Activated T-cell treated with anti-CD3 and anti-CD28 coated beads, Interleukin-2, amount 50 U/mL, for 24 hours (primary cell): Measurements from ENCODE around the gene NAA15.
"Not testable (repeated sequence)": the region's sequence is repeated elsewhere in the genome, so short reads cannot be mapped to it uniquely, and the experiment has no call there.

ENCODE experiments used
- DNase-seq: peaks from one replicate; pipeline ENCODE4 v3.0.0-alpha.2; 2020
- H3K27ac Mint-ChIP-seq: 2 replicates; pipeline ENCODE4 v1.8.0; 2020; ENCODE audit warnings: mild to moderate bottlenecking, mixed read lengths
- H3K27me3 Mint-ChIP-seq: 2 replicates; pipeline ENCODE4 v1.8.0; 2020; ENCODE audit warnings: mixed read lengths
- H3K36me3 Mint-ChIP-seq: 2 replicates; pipeline ENCODE4 v1.8.0; 2020; ENCODE audit warnings: low read depth, mixed read lengths
- H3K4me1 Mint-ChIP-seq: 2 replicates; pipeline ENCODE4 v1.8.0; 2020; ENCODE audit warnings: low read depth, mixed read lengths
- H3K4me3 Mint-ChIP-seq: 2 replicates; pipeline ENCODE4 v1.8.0; 2020; ENCODE audit warnings: mild to moderate bottlenecking, moderate library complexity, mixed read lengths
- H3K9me3 Mint-ChIP-seq: 2 replicates; pipeline ENCODE4 v1.8.0; 2020; ENCODE audit warnings: mixed read lengths

The NAA15 gene

DNA sequence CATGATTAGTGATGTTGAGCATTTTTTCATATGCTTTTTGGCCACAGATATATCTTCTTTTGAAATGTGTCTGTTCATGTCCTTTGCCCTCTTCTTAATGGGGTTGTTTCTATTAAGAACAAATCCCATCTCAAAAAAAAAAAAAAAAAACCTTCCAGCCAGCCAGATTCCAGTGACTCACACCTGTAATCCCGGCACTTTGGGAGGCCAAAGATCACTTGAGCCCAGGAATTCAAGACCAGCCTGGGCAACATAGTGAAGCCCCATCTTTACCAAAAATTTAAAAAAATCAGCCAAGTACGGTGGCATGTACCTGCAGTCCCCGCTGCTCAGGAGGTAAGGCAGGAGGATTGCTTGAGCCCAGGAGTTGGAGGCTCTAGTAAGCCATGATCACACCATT, 157.7 kb downstream of the NAA15 start:
- H3K4me3 Mint-ChIP-seq = no peak overlapping the region
- H3K27me3 Mint-ChIP-seq = no peaks in the 10 kb centered on the region
- H3K36me3 Mint-ChIP-seq = peaks cover 40% of the 10 kb centered on the region
- H3K4me1 Mint-ChIP-seq = peaks cover 64% of the 10 kb centered on the region
- no peak for DNase-seq
- no peak overlapping the region for H3K27ac Mint-ChIP-seq
- H3K9me3 Mint-ChIP-seq = no peaks in the 10 kb centered on the region

DNA sequence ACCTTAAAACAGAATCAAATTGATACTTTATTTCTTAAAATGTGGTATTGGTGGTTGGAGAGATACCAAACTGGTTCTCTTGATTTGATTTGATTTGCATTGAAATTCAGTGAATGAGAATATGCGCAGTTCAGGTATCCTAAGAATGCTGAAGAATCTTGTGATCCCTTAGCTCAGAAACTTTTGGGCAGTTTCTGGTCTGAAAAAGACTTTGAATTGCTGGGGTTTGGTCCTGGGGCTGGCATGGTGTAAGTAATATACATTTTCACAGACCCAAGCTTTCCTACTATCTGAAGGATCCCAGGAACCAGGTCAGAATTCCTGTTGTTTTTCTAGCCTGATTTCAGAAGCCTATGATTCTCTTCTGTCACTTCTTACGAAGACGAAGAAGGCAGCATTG, 159.3 kb downstream of the NAA15 start:
- Mint-ChIP-seq H3K9me3 (no peaks in the 10 kb centered on the region), H3K4me1 (peaks cover 50% of the 10 kb centered on the region), H3K27me3 (no peaks in the 10 kb centered on the region), H3K4me3 (no peak overlapping the region), H3K36me3 (peaks cover 38% of the 10 kb centered on the region), H3K27ac (no peak overlapping the region)
- DNase-seq = no peak

DNA sequence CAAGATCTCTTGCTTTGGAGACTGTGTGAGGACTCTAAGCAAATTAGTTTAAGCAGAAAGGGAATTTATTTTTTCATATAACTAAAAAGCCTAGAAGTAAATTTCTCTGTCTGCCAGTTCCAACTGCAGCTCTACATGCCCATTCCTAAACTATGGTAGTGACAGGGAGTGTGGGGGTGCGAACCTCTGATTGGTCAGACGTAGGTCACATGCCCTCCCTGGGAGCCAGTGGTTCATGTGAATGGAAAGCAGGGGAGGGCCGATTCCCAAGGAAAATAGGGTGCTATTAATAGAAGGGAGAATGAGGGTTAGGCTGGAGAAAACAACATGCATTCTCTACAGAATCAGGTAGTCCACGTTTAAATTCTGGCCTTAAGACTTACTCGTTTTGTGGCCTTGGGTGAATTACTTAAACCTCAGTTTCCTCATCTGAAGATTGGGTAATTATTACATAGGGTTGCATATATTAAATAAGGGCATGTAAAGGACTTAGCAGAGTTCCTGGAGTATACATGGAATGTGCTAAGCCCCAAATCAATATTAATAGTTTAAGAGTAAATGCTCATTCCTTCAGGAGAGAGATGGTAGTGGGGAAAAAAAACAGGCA, 159.8 kb downstream of the NAA15 start:
- H3K4me1 Mint-ChIP-seq = peaks cover 49% of the 10 kb centered on the region
- no peak for DNase-seq
- H3K4me3 Mint-ChIP-seq = no peak overlapping the region
- no peaks in the 10 kb centered on the region for H3K9me3 Mint-ChIP-seq
- no peak overlapping the region for H3K27ac Mint-ChIP-seq
- H3K36me3 Mint-ChIP-seq = peaks cover 38% of the 10 kb centered on the region
- no peaks in the 10 kb centered on the region for H3K27me3 Mint-ChIP-seq

DNA sequence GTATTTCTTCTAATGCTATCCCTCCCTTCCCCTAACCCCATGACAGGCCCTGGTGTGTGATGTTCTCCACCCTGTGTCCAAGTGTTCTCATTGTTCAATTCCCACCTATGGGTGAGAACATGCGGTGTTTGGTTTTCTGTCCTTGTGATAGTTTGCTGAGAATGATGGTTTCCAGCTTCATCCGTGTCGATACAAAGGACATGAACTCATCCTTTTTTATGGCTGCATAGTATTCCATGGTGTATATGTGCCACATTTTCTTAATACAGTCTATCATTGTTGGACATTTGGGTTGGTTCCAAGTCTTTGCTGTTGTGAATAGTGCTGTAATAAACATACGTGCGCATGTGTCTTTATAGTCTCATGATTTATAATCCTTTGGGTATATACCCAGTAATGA, 163.2 kb downstream of the NAA15 start:
- DNase-seq, H3K27ac Mint-ChIP-seq, H3K27me3 Mint-ChIP-seq, H3K9me3 Mint-ChIP-seq, H3K4me3 Mint-ChIP-seq: not testable (repeated sequence)
- Mint-ChIP-seq H3K4me1 (peaks cover 22% of the 10 kb centered on the region), H3K36me3 (peaks cover 42% of the 10 kb centered on the region)

DNA sequence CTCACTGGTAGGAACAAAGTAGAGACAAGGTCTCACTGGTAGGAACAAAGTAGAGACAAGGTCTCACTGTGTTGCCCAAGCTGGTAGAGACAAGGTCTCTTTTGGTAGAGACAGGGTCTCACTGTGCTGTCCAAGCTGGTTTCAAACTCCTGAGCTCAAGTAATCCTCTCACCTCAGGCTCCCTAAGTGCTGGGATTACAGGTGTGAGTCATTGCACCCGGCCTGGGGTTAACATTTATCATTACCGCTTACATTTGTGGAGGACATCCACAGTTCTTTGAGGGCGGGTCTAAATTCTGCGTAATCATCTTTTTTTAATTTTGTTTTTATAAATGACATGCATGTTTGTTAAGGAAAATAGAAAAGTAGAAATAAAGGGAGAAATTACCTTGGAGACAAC, 164.6 kb downstream of the NAA15 start:
- Mint-ChIP-seq H3K36me3 (peaks cover 39% of the 10 kb centered on the region), H3K27ac (no peak overlapping the region), H3K4me1 (peaks cover 17% of the 10 kb centered on the region), H3K9me3 (peaks cover 8% of the 10 kb centered on the region), H3K27me3 (no peaks in the 10 kb centered on the region), H3K4me3 (no peak overlapping the region)
- DNase-seq = no peak

DNA sequence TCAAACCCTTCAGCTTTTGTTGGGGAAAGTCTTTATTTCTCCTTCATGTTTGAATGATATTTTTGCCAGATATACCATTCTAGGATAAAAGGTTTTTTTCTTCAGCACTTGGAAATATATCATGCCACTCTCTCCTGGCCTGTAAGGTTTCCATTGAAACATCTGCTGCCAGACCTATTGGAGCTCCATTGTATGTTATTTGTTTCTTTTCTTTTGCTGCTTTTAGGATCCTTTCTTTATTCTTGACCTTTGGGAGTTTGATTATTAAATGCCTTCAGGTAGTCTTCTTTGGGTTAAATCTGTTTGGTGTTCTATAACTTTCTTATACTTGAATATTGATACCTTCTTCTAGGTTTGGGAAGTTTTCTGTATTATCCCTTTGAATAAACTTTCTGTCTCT, 167.5 kb downstream of the NAA15 start:
- Mint-ChIP-seq H3K36me3 (peaks cover 52% of the 10 kb centered on the region), H3K4me1 (peaks cover 18% of the 10 kb centered on the region)

DNA sequence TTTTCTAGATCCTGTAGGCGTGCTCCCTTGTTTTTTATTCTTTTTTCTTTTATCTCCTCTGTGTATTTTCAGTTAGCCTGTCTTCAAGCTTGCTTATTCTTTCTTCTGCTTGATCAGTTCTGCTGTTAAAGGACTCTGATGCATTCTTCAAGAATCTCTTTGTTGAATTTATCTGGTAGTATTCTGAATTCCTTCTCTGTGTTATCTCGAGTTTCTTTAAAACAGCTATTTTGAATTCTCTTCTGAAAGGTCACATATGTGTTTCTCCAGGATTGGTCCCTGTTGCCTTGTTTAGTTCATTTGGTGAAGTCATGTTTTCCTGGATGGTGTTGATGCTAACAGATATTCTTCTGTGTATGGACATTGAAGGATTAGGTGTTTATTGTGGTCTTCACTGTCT, 167.9 kb downstream of the NAA15 start:
- peaks cover 18% of the 10 kb centered on the region for H3K4me1 Mint-ChIP-seq
- peaks cover 18% of the 10 kb centered on the region for H3K9me3 Mint-ChIP-seq
- peaks cover 49% of the 10 kb centered on the region for H3K36me3 Mint-ChIP-seq
- H3K27ac Mint-ChIP-seq = no peak overlapping the region
- H3K4me3 Mint-ChIP-seq = no peak overlapping the region
- no peak for DNase-seq
- no peaks in the 10 kb centered on the region for H3K27me3 Mint-ChIP-seq

More for the DNA sequence above, 167.5 kb downstream of the NAA15 start:
- not testable (repeated sequence) for H3K4me3 Mint-ChIP-seq, H3K27me3 Mint-ChIP-seq, H3K27ac Mint-ChIP-seq, DNase-seq
- peaks cover 18% of the 10 kb centered on the region for H3K9me3 Mint-ChIP-seq
